ENCODE data around the gene DGKB. TPM values are rescaled to one million over a fixed set of nuclear protein-coding genes. Genes with fewer than 3 reads are reported as not detected.

The DGKB gene
- total and polyA plus RNA-seq, 2 experiments from 2014 or later: 0.28 to 1.7 TPM

- no peak overlapping the region for H3K4me2 ChIP-seq
- no peak overlapping the region for H3K4me3 ChIP-seq
- no peaks in the 10 kb centered on the region for H3K9me2 ChIP-seq (replicated peaks; ENCODE audit: insufficient read depth)
- H3K36me3 ChIP-seq (replicated peaks; ENCODE audit: insufficient read depth, low read depth): no peaks in the 10 kb centered on the region
- H2AFZ ChIP-seq: no peak overlapping the region
- TF ChIP-seq, protein P1, sequence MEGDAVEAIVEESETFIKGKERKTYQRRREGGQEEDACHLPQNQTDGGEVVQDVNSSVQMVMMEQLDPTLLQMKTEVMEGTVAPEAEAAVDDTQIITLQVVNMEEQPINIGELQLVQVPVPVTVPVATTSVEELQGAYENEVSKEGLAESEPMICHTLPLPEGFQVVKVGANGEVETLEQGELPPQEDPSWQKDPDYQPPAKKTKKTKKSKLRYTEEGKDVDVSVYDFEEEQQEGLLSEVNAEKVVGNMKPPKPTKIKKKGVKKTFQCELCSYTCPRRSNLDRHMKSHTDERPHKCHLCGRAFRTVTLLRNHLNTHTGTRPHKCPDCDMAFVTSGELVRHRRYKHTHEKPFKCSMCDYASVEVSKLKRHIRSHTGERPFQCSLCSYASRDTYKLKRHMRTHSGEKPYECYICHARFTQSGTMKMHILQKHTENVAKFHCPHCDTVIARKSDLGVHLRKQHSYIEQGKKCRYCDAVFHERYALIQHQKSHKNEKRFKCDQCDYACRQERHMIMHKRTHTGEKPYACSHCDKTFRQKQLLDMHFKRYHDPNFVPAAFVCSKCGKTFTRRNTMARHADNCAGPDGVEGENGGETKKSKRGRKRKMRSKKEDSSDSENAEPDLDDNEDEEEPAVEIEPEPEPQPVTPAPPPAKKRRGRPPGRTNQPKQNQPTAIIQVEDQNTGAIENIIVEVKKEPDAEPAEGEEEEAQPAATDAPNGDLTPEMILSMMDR (IDR thresholded peaks at IDR 0.05; ENCODE audit: poor library complexity): no peak
- TF ChIP-seq EZH2 (IDR thresholded peaks at IDR 0.05; ENCODE audit: borderline replicate concordance) (no peak), EZH2phosphoT487 (IDR thresholded peaks at IDR 0.05; ENCODE audit: low read depth, severe bottlenecking, unreplicated experiment) (no peak)
- H3K9me3 ChIP-seq (ENCODE audit: low read depth): no peaks in the 10 kb centered on the region
- DNase-seq (ENCODE audit: low spot score): no peak
- H3K4me1 ChIP-seq (ENCODE audit: insufficient read depth): no peaks in the 10 kb centered on the region
- no peaks in the 10 kb centered on the region for H3K27me3 ChIP-seq
- no peaks in the 10 kb centered on the region for H3K79me2 ChIP-seq
- no peak overlapping the region for H3K27ac ChIP-seq
- 56% methylated on average over 6 of the region's 6 CpGs for WGBS (ENCODE audit: low lambda C conversion rate, missing lambda C conversion rate)
- H4K20me1 ChIP-seq (ENCODE audit: insufficient read depth, poor library complexity, severe bottlenecking): no peaks in the 10 kb centered on the region
Observed at GRCh38 chr7:14407246-14408015, 495.1 kb downstream of the DGKB start.

GRCh38 chr7:14403587-14403986, 499.0 kb downstream of the DGKB start:
- H3K4me2 ChIP-seq: no peak overlapping the region
- no peaks in the 10 kb centered on the region for H4K20me1 ChIP-seq (ENCODE audit: insufficient read depth, poor library complexity, severe bottlenecking)
- WGBS (ENCODE audit: low lambda C conversion rate, missing lambda C conversion rate): 75% methylated on average over 2 of the region's 2 CpGs

DNA sequence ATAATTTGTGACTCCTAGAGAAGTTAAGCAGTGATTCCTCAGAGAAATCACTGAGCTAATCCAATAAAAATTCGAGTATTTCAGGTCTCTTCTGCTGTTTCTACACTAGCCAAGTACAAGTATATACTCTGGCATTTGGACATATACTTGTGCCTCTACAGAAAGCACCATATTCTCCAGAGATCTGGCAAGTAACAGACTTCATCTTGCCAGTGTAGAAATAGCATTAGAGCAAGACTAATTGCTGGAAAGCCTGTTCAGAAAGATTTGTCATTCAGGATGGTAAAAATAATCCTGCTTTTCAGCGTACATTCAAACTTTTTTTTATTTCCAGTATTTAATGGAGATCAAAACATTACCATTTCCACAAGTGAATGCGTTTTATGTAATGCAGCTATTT, 502.3 kb downstream of the DGKB start:
- Histone ChIP-seq H4K20me1 (ENCODE audit: insufficient read depth, poor library complexity, severe bottlenecking) (no peaks in the 10 kb centered on the region), H3K9me2 (replicated peaks; ENCODE audit: insufficient read depth) (no peaks in the 10 kb centered on the region), H3K27ac (no peak overlapping the region), H3K4me3 (no peak overlapping the region), H3K9me3 (ENCODE audit: low read depth) (no peaks in the 10 kb centered on the region), H3K27me3 (no peaks in the 10 kb centered on the region), H3K4me1 (ENCODE audit: insufficient read depth) (no peaks in the 10 kb centered on the region), H3K36me3 (replicated peaks; ENCODE audit: insufficient read depth, low read depth) (no peaks in the 10 kb centered on the region), H2AFZ (no peak overlapping the region), H3K4me2 (no peak overlapping the region), H3K79me2 (no peaks in the 10 kb centered on the region)
- WGBS (ENCODE audit: low lambda C conversion rate, missing lambda C conversion rate): 71% methylated on average over 3 of the region's 3 CpGs
- DNase-seq (ENCODE audit: low spot score): no peak
- TF ChIP-seq EZH2phosphoT487 (IDR thresholded peaks at IDR 0.05; ENCODE audit: low read depth, severe bottlenecking, unreplicated experiment) (no peak), EZH2 (IDR thresholded peaks at IDR 0.05; ENCODE audit: borderline replicate concordance) (no peak)
- TF ChIP-seq, protein P1 (IDR thresholded peaks at IDR 0.05; ENCODE audit: poor library complexity): no peak

More at GRCh38 chr7:14403587-14403986, 499.0 kb downstream of the DGKB start:
- no peak for DNase-seq (ENCODE audit: low spot score)
- H3K9me3 ChIP-seq (ENCODE audit: low read depth): no peaks in the 10 kb centered on the region
- TF ChIP-seq EZH2phosphoT487 (IDR thresholded peaks at IDR 0.05; ENCODE audit: low read depth, severe bottlenecking, unreplicated experiment) (no peak), EZH2 (IDR thresholded peaks at IDR 0.05; ENCODE audit: borderline replicate concordance) (no peak)
- TF ChIP-seq, protein P1 (IDR thresholded peaks at IDR 0.05; ENCODE audit: poor library complexity): no peak
- H3K9me2 ChIP-seq (replicated peaks; ENCODE audit: insufficient read depth): no peaks in the 10 kb centered on the region
- no peak overlapping the region for H3K27ac ChIP-seq
- no peak overlapping the region for H2AFZ ChIP-seq
- no peaks in the 10 kb centered on the region for H3K79me2 ChIP-seq
- no peak overlapping the region for H3K4me3 ChIP-seq
- H3K4me1 ChIP-seq (ENCODE audit: insufficient read depth): no peaks in the 10 kb centered on the region
- no peaks in the 10 kb centered on the region for H3K27me3 ChIP-seq
- H3K36me3 ChIP-seq (replicated peaks; ENCODE audit: insufficient read depth, low read depth): no peaks in the 10 kb centered on the region
